Subcutaneous abdominal adipose tissue (tissue), 5 donors: ENCODE measurements around the gene NPAS4.

Source experiments
- H3K27ac ChIP-seq: one replicate; pipeline ENCODE4 v1.7.0; 2013; ENCODE audit warnings: low read depth, mild to moderate bottlenecking, inconsistent platforms, low read length, moderate library complexity
- H3K27me3 ChIP-seq, 5 donors: one replicate each; pipeline ENCODE4 v1.7.0; 2013; ENCODE audit warnings: low read length in 5 of 5, inconsistent platforms in 1 of 5; ENCODE audit not compliant: control insufficient read depth in 5 of 5, insufficient read depth in 4 of 5
- H3K36me3 ChIP-seq, 5 donors: one replicate each; pipeline ENCODE4 v1.7.0; 2013; ENCODE audit warnings: low read length in 5 of 5; ENCODE audit not compliant: control insufficient read depth in 5 of 5, insufficient read depth in 5 of 5
- H3K4me1 ChIP-seq, 5 donors: one replicate each; pipeline ENCODE4 v1.7.0; 2013; ENCODE audit warnings: low read length in 5 of 5, mild to moderate bottlenecking in 3 of 5, moderate library complexity in 1 of 5; ENCODE audit not compliant: control insufficient read depth in 5 of 5, insufficient read depth in 5 of 5
- H3K4me3 ChIP-seq, 5 donors: one replicate each; pipeline ENCODE4 v1.7.0; 2013; ENCODE audit warnings: low read length in 5 of 5, low read depth in 1 of 5
- H3K9ac ChIP-seq, 5 donors: one replicate each; pipeline ENCODE4 v1.7.0; 2013; ENCODE audit warnings: low read length in 5 of 5, mild to moderate bottlenecking in 4 of 5, moderate library complexity in 3 of 5
- H3K9me3 ChIP-seq, 5 donors: one replicate each; pipeline ENCODE4 v1.7.0; 2013; ENCODE audit warnings: low read length in 5 of 5; ENCODE audit not compliant: control insufficient read depth in 5 of 5
- donor health status: healthy.
- donor health status: healthy.
- donor health status: healthy.
- donor health status: healthy.
- donor health status: healthy.

The NPAS4 gene

GRCh38 chr11:66393954-66394353, 26.9 kb upstream of the NPAS4 start:
- no peaks in the 10 kb centered on the region for H3K9me3 ChIP-seq
- H3K27ac ChIP-seq, result no peak overlapping the region
- peaks cover 0 to 2% (median 0%) of the 10 kb centered on the region in 5 donors for H3K27me3 ChIP-seq
- H3K36me3 ChIP-seq, result no peaks in the 10 kb centered on the region
- H3K9ac ChIP-seq, result no peak overlapping the region
- no peak overlapping the region for H3K4me3 ChIP-seq
- no peaks in the 10 kb centered on the region for H3K4me1 ChIP-seq

DNA sequence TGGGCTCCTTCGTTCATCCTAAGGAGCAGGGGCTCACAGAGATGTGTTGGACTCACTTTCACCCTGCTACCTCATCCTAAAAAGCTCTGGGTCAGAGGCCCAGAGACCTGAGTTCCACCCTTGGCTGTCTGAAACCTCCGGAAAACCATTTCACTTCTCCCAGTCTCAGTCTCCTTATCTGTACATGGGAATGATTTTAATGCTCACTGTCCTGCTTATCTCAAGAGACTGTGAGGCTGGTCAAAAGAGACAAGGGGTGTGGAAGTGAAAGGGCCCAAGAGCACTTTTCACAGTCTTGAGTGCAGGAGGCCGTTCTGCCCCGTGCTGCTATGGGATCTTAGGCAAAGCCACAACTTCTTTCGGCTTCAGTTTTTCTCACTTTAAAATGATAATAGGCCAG, 13.2 kb upstream of the NPAS4 start:
- H3K4me1 ChIP-seq, result peaks cover 0 to 6% (median 5%) of the 10 kb centered on the region in 5 donors
- no peaks in the 10 kb centered on the region for H3K9me3 ChIP-seq
- H3K27ac ChIP-seq, result no peak overlapping the region
- no peaks in the 10 kb centered on the region for H3K36me3 ChIP-seq
- H3K9ac ChIP-seq, result no peak overlapping the region
- H3K4me3 ChIP-seq, result no peak overlapping the region
- peaks cover 0 to 28% (median 20%) of the 10 kb centered on the region in 5 donors for H3K27me3 ChIP-seq

DNA sequence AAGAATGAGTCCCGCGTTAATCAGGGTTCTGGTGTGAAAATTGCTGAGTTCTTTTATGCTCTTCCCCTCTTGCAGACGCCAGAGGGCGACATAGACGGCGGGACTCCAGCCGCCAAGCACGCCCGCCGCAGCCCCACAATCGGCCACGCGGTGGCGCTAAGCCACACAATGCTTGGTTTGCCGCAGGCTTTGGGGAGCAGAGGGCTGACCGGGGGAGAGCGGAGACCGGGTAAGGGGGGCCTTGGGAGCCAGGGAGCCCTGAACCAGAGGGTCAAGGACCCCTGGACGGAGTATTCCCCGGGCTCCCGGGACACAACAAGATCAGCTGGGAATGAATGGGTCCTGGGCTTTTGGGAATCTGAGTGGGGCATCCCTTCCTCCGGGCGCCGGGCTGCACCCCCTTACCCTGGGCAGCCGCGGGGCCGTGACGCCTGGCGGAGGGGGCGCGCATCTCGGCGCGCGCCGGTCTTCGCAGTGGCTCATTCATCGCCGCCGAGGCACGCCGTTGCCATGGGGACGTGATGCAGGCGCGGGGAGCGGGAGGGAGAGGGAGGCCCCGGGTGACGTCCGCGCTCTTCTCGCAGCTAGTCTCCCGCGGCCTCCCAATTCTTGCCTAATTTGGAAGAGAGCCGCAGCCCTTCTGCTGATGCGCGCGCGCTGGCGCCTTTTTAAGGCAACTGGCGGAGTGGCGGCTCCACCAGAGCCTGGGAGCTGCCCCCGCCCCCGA, 12.2 kb upstream of the NPAS4 start:
- no peak overlapping the region for H3K27ac ChIP-seq
- H3K36me3 ChIP-seq, result no peaks in the 10 kb centered on the region
- peaks cover 0 to 32% (median 22%) of the 10 kb centered on the region in 5 donors for H3K27me3 ChIP-seq
- peaks cover 0 to 6% (median 5%) of the 10 kb centered on the region in 5 donors for H3K4me1 ChIP-seq
- H3K9me3 ChIP-seq, result no peaks in the 10 kb centered on the region
- no peak overlapping the region for H3K9ac ChIP-seq
- peak overlapping the region in 3 of 5 donors; percentile 27 to 47 (median 35) for H3K4me3 ChIP-seq

GRCh38 chr11:66409226-66409625, 11.6 kb upstream of the NPAS4 start:
- Histone ChIP-seq H3K9me3 (no peaks in the 10 kb centered on the region), H3K4me1 (peaks cover 0 to 6% (median 5%) of the 10 kb centered on the region in 5 donors), H3K36me3 (no peaks in the 10 kb centered on the region), H3K27ac (no peak overlapping the region), H3K27me3 (peaks cover 0 to 34% (median 26%) of the 10 kb centered on the region in 5 donors), H3K4me3 (no peak overlapping the region), H3K9ac (no peak overlapping the region)

GRCh38 chr11:66410191-66410590, 10.6 kb upstream of the NPAS4 start:
- Histone ChIP-seq H3K36me3 (no peaks in the 10 kb centered on the region), H3K27me3 (peaks cover 0 to 36% (median 29%) of the 10 kb centered on the region in 5 donors), H3K4me1 (peaks cover 0 to 6% (median 5%) of the 10 kb centered on the region in 5 donors), H3K9ac (no peak overlapping the region), H3K27ac (no peak overlapping the region), H3K4me3 (no peak overlapping the region), H3K9me3 (no peaks in the 10 kb centered on the region)

GRCh38 chr11:66411323-66411722, 9.5 kb upstream of the NPAS4 start:
- H3K4me3 ChIP-seq, result no peak overlapping the region
- no peak overlapping the region for H3K27ac ChIP-seq
- H3K27me3 ChIP-seq, result peaks cover 0 to 40% (median 33%) of the 10 kb centered on the region in 5 donors
- H3K4me1 ChIP-seq, result peaks cover 0 to 6% (median 5%) of the 10 kb centered on the region in 5 donors
- H3K9ac ChIP-seq, result no peak overlapping the region
- H3K36me3 ChIP-seq, result no peaks in the 10 kb centered on the region
- no peaks in the 10 kb centered on the region for H3K9me3 ChIP-seq

- Histone ChIP-seq H3K9ac (no peak overlapping the region), H3K9me3 (no peaks in the 10 kb centered on the region), H3K36me3 (no peaks in the 10 kb centered on the region), H3K27me3 (peaks cover 0 to 44% (median 38%) of the 10 kb centered on the region in 5 donors), H3K27ac (no peak overlapping the region), H3K4me3 (no peak overlapping the region), H3K4me1 (peaks cover 0 to 6% (median 5%) of the 10 kb centered on the region in 5 donors)
Observed at GRCh38 chr11:66412110-66412509, 8.7 kb upstream of the NPAS4 start.

DNA sequence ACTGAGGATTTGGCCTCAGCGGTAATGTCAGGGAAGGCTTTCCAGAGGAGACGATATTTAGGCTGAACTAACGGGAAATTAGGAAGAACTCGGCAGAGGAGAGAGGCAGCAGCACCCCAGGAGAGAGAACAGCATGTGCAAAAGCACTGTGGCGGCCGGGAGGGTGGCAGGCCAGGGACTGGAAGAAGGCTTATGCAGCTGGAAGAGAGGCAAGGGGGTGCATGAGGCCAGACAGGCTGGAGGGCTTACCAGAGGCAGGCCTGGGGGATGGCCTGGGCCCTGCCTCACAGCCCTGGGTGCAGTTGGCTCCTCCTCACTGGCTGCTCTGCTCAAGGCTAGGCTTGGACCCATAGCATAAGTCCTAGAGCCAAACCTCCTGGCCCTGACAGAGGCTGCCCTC, 7.7 kb upstream of the NPAS4 start:
- H3K27me3 ChIP-seq, result peaks cover 0 to 47% (median 38%) of the 10 kb centered on the region in 5 donors
- no peak overlapping the region for H3K27ac ChIP-seq
- H3K4me3 ChIP-seq, result no peak overlapping the region
- H3K36me3 ChIP-seq, result no peaks in the 10 kb centered on the region
- no peak overlapping the region for H3K9ac ChIP-seq
- H3K4me1 ChIP-seq, result peaks cover 0 to 10% (median 7%) of the 10 kb centered on the region in 5 donors
- no peaks in the 10 kb centered on the region for H3K9me3 ChIP-seq

GRCh38 chr11:66414120-66414934, 6.5 kb upstream of the NPAS4 start:
- H3K36me3 ChIP-seq, result no peaks in the 10 kb centered on the region
- H3K4me1 ChIP-seq, result peaks cover 0 to 8% (median 6%) of the 10 kb centered on the region in 5 donors
- no peak overlapping the region for H3K27ac ChIP-seq
- H3K9me3 ChIP-seq, result no peaks in the 10 kb centered on the region
- peaks cover 0 to 53% (median 38%) of the 10 kb centered on the region in 5 donors for H3K27me3 ChIP-seq
- H3K9ac ChIP-seq, result no peak overlapping the region
- H3K4me3 ChIP-seq, result no peak overlapping the region

- Histone ChIP-seq H3K9me3 (no peaks in the 10 kb centered on the region), H3K36me3 (no peaks in the 10 kb centered on the region), H3K27me3 (peaks cover 0 to 47% (median 35%) of the 10 kb centered on the region in 5 donors), H3K4me3 (no peak overlapping the region), H3K9ac (no peak overlapping the region), H3K27ac (no peak overlapping the region), H3K4me1 (peaks cover 2 to 8% (median 6%) of the 10 kb centered on the region in 5 donors)
Observed at GRCh38 chr11:66415423-66415822, 5.4 kb upstream of the NPAS4 start.
